ENCODE data around the gene BNC2.

DNA sequence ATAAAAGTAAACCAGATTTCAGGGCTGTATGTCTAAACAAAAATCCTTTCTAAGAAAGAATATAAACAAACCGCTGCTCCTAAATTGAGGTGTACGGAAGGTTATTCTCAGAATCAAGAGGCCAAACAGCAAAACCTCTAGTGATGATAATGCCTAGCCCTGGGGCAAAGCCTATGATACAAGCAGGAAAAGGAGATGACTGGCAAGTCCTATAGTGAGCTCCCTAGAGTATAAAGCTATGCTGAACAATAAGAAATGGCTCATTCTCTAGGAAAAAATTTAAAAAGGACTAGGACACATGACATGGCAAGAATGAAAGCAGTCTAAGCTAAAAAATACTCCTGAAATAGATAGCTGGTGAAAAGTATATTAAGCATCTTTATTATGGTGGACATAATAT lies 187.1 kb downstream of the BNC2 start:
- TF ChIP-seq BHLHE40 (IDR thresholded peaks at IDR 0.05; ENCODE audit: borderline replicate concordance) (no peak), SUZ12 (IDR thresholded peaks at IDR 0.05) (no peak), SP1 (IDR thresholded peaks at IDR 0.05) (no peak), FOXM1 (IDR thresholded peaks at IDR 0.05; ENCODE audit: borderline replicate concordance) (no peak), ELF4 (IDR thresholded peaks at IDR 0.05) (no peak), CTBP1 (IDR thresholded peaks at IDR 0.05; ENCODE audit: borderline replicate concordance) (no peak), ZNF384 (IDR thresholded peaks at IDR 0.05) (no peak), FOXK2 (IDR thresholded peaks at IDR 0.05) (no peak), L3MBTL2 (conservative IDR thresholded peaks at IDR 0.05) (no peak), HDGF (IDR thresholded peaks at IDR 0.05; ENCODE audit: borderline replicate concordance) (no peak)
